RPMI8226 (cell line): ENCODE data around the gene NFKB1.
"Not testable (repeated sequence)": the region's sequence is repeated elsewhere in the genome, so short reads cannot be mapped to it uniquely, and the experiment has no call there.

Experiments used
- DNase-seq: peaks from one replicate; pipeline ENCODE4 v3.0.0-alpha.2; 2015

NFKB1 gene

GRCh38 chr4:102500696-102501446, at the start of gene NFKB1:
TSS of gene NFKB1 (plus strand) at chr4:102501359. CDS start at chr4:102525519, 24,160 bp downstream.
- peak; percentile 71 for DNase-seq

GRCh38 chr4:102452854-102453253, 48.3 kb upstream of the NFKB1 start:
- no peak for DNase-seq

DNA sequence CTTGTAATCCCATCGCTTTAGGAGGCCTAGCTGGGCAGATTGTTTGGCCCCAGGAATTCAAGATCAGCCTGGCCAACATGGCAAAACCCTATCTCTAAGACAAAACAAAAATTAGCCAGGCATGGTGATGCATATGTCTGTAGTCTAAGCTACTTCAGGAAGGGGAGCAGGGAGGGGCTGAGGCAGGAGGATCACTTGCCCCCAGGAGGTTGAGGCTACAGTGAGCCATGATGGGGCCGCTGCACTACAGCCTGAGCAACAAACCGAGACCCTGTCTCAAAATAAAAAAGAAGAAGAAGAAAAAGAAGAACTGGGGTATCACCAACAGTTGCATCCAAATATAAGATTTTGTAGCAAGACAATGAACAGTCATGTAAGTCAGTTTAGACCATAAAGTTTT, 47.3 kb upstream of the NFKB1 start:
- no peak for DNase-seq

DNA sequence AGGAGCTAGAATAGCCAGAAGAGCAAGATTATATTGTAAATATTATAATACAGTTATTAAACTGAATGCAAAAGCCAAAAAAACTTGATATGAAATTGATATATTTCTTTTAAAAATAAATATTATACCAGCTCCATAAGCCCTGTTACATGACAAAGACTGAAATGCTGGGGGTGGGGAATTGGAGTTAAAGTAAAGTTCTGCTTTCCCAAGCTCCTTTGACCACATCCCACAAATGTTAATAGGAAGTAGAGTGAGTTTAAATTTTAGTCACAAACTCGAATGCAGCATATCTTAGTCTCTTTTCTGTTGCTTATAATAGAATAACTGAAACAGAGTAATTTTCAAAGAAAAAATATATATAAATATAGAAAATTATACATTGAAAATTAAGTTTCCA, 46.9 kb upstream of the NFKB1 start:
- DNase-seq = no peak

GRCh38 chr4:102454981-102455685, 46.0 kb upstream of the NFKB1 start:
- DNase-seq = no peak

- DNase-seq = no peak
These were observed 45.4 kb upstream of the NFKB1 start for GRCh38 chr4:102455750-102456149.

DNA sequence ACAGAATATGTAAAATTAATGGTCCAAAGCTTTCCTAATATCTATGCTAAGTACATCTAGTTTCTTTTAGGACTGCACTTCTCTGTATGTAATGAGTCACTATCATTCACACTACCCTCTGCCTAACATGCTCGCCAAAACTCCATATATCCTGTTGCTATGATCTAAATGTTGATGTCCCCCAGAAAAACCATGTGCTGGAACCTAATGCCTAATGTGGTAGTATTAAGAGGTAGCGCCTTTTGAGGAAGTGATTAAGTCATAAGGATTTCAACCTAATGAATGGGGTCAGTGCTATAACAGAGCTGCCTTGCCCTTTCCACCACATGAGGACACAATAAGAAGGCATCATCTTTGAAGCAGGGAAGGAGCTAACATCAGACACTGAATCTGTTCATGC, 34.9 kb upstream of the NFKB1 start:
- no peak for DNase-seq

- DNase-seq = no peak
These were observed 31.4 kb upstream of the NFKB1 start for GRCh38 chr4:102469806-102470205.

- no peak for DNase-seq
These were observed 28.6 kb upstream of the NFKB1 start for GRCh38 chr4:102472441-102473013.

DNA sequence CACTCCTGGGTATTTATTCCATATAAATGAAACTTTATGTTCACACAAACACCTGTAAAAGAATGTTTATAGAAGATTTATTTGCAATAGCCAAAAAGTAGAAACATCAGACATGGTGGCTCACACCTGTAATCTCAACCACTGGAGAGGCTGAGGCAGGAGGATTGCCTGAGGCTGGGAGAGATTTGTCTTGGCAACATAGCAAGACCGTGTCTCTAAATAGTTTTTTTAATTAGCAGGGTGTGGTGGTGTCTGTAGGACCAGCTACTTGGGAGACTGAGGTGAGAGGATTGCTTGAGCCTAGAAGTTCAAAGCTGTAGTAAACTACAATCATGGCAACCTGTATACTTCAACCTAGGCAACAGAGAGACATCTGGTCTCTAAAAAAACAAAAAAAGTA, 27.7 kb upstream of the NFKB1 start:
- no peak for DNase-seq

DNA sequence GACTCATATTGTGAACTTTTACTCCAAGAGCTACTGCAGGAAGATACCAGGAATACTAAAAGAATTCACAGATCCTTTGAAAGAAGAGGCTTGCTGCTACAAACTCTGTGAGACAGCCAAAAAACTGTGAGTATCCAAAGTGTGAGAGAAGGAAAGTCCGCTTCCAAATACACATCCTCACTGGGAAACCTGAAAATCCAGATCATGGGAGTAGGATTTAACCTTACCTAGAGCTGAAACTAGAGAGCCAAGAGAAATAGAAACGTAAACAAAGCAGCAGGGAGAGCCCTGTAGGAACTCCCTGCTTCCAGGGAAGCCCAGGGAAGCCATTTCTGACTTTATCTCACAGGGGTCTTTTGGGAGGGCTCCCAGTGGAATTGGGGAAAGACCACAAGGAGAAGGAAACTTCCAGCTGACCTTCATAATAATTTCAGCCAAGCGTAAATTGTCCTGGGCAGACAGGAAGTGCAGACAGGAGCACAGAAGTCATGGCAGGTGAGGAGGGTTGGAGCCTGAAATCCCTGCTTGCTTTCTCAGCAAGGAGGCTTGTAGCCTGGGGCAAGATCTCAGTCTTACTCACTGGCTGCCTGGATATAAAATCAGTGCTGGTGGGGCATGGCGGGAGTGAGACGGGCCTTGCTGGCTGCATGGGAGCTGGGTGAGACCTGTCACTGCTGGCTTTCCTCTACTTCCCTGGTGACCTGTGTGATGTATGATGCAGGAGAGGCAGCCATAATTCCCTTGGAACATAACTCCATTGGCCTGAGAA, 26.2 kb upstream of the NFKB1 start:
- no peak for DNase-seq

DNA sequence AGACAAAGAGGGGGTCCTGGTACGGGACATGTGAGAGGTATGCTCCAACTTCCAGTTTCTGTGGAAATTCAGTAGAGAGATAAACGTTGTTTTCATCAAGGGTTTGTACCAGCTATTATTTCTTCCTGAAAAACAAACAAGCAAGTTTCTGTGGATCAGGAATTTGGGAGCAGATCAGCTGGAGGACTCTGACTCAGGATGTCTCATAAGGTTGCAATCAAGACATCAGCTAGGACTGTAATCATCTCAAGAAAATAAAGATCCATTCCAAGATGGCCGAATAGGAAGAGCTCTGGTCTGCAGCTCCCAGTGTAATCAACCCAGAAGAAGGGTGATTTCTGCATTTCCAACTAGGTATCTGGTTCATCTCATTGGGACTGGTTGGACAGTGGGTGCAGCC, 23.5 kb upstream of the NFKB1 start:
- DNase-seq = no peak

DNA sequence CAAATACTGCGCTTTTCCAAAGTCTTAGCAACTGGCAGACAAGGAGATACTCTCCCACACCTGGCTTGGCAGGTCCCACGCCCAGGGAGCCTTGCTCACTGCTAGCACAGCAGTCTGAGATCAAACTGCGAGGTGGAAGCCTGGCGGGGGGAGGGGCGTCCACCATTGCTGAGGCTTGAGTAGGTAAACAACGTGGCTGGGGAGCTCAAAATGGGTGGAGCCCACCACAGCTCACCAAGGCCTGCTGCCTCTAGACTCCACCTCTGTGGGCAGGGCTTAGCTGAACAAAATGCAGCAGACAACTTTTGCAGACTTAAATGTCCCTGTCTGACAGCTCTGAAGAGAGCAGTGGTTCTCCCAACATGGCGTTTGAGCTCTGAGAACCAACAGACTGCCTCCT, 23.0 kb upstream of the NFKB1 start:
- peak; percentile 76 for DNase-seq

GRCh38 chr4:102479832-102480231, 21.3 kb upstream of the NFKB1 start:
- not testable (repeated sequence) for DNase-seq

GRCh38 chr4:102483120-102483519, 18.0 kb upstream of the NFKB1 start:
- DNase-seq = no peak

DNA sequence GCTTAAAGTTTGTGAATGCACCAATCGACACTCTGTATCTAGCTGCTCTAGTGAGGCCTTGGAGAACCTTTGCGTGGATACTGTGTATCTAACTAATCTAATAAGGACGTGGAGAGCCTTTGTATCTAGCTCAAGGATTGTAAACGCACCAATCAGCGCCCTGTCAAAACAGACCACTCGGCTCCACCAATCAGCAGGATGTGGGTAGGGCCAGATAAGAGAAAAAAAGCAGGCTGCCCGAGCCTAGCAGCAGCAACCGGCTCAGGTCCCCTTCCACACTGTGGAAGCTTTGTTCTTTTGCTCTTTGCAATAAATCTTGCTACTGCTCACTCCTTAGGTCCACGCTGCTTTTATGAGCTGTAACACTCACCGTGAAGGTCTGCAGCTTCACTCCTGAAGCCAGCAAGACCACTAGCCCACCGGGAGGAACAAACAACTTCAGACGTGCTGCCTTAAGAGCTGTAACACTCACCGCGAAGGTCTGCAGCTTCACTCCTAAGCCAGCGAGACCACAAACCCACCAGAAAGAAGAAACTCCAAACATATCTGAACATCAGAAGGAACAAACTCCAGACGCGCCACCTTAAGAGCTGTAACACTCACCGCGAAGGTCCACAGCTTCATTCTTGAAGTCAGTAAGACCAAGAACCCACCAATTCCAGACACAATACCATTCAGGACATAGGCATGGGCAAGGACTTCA, 17.0 kb upstream of the NFKB1 start:
- not testable (repeated sequence) for DNase-seq

DNA sequence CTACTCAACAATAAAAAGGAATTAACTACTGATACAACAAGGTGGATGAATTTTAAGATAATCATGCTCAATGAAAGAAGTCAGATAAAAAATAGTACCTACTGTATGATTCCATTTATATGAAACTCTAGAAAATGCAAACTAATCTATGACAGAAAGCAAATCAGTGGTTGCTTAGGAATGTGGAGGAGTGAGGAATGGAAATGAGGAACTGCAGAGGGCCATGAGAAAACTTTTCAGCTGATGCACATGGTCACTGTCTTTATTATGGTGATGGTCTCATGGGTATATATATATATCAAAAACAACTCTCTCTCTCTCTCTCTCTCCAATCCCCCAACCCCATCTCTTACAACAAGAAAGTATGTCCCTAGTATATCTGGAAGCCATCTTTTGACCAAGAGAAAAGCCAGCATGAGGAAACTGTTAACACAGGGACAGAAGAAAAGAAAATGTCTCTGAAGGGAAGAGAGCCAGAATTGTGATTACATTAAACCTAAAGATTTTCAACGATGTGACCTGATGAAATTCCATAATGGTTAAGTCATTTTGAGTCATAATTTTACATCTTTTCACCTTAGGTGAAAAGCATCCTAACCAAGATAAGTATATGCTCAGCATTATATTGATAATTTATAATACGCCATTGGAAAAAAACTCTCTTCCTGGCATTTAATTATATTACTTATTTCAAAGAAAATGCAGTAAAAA, 8.5 kb upstream of the NFKB1 start:
- no peak for DNase-seq

- no peak for DNase-seq
These were observed 7.9 kb upstream of the NFKB1 start for GRCh38 chr4:102493257-102493656.

DNA sequence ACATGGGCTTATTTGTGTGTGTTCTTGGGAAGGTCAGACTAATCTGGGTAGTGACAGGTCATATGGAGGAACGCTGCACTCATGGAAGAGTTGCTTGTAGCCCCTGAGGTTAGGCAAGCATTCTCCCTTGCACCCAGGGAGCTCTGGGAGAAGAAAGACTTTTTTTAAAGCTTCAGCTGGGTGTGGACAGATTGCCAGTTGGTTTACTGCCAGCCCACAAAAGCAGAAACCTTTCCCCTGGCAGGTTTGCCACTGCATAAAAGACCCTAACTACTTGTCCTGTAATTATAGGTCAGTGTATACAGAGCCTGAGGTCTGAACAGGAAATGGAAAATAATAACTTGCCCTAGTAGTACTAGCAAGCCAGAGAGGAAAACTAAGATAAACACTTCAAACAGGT, 7.4 kb upstream of the NFKB1 start:
- peak; percentile 70 for DNase-seq

GRCh38 chr4:102494603-102495002, 6.6 kb upstream of the NFKB1 start:
- no peak for DNase-seq

DNA sequence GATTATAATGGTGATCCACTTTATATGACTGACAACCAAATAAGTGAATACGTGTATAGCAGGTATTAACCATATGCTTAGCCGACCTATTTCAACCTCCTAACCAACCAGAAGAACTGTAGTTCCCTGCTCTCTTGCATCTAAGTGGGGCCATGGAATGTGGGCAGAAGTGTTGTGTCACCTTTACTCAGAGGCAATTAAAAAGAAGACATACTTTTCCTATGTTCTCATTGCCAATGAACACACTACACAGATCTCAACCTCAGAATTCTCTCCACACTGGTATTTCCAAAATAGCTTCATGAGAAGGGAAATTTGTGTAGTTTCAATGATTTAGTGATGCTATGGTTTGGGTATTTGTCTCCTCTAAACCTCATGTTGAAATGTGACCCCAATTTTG, 3.2 kb upstream of the NFKB1 start:
- DNase-seq = no peak

DNA sequence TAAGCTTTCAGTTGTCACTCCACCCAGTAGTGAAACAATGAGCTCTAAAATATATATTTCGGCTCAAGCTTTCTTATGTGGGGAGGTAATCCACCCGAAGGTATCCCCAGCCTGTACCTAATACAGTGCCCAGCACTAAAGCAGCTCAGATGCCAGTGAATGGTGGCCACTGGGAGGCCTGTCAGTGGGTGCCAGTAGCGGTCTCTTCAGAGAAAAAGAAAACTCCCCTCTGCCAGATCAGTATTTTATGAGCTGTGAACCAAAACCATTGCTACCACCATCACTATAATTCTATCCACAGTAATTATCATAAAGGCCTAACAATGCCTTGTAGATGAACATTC, 835 bp upstream of the NFKB1 start:
- DNase-seq = peak; percentile 51

DNA sequence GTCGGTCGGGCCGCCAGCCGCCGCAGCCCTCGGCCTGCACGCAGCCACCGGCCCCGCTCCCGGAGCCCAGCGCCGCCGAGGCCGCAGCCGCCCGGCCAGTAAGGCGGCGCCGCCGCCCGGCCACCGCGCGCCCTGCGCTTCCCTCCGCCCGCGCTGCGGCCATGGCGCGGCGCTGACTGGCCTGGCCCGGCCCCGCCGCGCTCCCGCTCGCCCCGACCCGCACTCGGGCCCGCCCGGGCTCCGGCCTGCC, 213 bp downstream of the NFKB1 start:
- no peak for DNase-seq
